Neuron (in vitro differentiated cells): ENCODE results near the gene TCF20.

Source experiments
- H2AFZ ChIP-seq: one replicate; pipeline ENCODE4 v1.6.1; 2013; ENCODE audit warnings: low read depth, mild to moderate bottlenecking, inconsistent platforms, low read length, moderate library complexity
- H3K27me3 ChIP-seq: one replicate; pipeline ENCODE4 v1.6.1; 2013; ENCODE audit warnings: low read length; ENCODE audit not compliant: insufficient read depth
- H3K36me3 ChIP-seq: one replicate; pipeline ENCODE4 v1.6.1; 2013; ENCODE audit warnings: low read length; ENCODE audit not compliant: insufficient read depth
- H3K4me1 ChIP-seq: one replicate; pipeline ENCODE4 v1.6.1; 2013; ENCODE audit warnings: low read length; ENCODE audit not compliant: insufficient read depth
- H3K4me3 ChIP-seq: 2 replicates; pipeline ENCODE4 v1.5.1; 2013; ENCODE audit warnings: mild to moderate bottlenecking, low read length, moderate library complexity
- H3K9me3 ChIP-seq: one replicate; pipeline ENCODE4 v1.6.1; 2013; ENCODE audit warnings: low read length

Gene TCF20

DNA sequence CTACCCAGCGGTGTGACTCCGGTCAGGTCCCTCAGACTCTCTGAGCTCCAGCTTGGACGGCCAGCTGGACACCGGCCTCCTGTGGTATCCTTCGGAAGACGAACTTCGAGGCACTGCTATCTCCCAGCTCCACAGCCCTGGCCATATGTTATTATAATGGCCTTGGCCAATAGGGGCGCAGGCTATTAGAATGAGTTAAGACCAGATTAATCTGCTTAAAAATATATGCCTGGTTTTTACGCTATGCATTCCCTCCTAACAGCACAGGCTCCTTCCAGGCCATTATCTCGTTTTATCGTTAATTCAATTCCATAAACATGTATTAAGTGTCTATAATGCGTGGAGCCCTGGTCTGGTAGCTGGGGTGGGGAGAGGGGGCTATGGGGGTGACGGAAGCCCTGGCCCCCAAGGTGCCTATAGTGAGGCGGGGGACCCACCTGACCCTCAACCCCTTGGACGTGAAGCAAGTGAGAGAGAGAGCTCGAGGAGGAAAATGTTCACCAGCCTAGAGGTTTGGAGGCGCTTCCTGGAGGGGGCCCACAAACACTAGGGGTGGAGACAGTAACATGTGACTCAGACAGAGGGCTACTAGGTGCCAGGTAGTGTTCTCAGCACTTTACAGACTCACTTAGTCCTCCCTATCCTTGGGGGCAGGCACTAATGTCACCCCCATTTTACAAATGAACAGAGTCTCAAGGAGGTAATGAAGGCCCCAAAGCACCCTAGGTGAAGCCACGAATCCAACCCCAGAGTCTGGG, 37.5 kb upstream of the TCF20 start:
- H3K4me1 ChIP-seq: peaks cover 34% of the 10 kb centered on the region
- no peaks in the 10 kb centered on the region for H3K27me3 ChIP-seq

DNA sequence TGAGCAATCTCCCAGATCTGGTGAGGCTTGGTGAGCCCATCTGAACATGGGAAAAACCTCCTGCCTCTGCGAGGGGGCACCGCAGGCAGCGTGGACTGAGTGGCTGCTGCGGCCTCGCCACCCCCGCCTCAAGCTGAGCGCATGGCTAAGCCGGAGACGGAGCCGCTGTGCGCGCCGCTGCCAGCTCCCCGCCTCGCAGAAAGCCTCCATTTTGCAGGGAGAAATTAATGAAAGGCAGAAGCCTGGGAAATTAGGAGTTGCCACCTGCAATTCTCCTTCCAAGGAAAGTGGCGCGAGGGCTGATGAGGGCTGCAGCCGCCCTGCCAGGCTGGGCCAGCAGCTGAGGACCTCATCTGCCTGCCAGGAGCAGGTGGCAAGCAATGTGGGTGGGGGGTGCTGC, 35.6 kb upstream of the TCF20 start:
- Histone ChIP-seq H3K36me3 (no peaks in the 10 kb centered on the region), H2AFZ (no peak overlapping the region), H3K27me3 (no peaks in the 10 kb centered on the region), H3K4me3 (no peak overlapping the region), H3K4me1 (peaks cover 28% of the 10 kb centered on the region), H3K9me3 (no peaks in the 10 kb centered on the region)

More for the DNA sequence above, 37.5 kb upstream of the TCF20 start:
- Histone ChIP-seq H2AFZ (no peak overlapping the region), H3K9me3 (no peaks in the 10 kb centered on the region), H3K4me3 (no peak overlapping the region), H3K36me3 (no peaks in the 10 kb centered on the region)

DNA sequence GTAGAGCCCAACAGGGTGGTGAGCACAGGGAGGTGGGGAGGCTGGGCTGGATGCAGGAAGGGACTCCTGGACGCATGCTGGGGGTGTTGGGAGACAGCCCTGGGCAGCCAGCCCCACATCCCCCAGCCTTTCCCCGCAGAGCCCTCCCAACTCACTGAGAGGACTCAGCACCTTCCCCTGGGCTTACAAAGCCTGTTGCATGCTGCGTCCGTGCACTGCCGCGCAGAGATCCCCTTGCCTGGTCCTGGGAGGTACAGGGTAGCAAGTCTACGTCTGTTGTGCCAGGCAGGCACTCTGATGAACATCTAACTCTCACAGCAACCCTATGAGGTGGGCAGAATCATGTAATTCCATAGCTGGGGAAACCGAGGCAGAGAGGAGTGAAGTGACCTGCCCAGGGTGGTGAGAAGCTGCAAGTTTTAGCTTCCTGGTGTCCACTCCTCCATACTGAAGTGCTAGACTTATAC, 33.9 kb upstream of the TCF20 start:
- H3K36me3 ChIP-seq: no peaks in the 10 kb centered on the region
- H3K9me3 ChIP-seq: no peaks in the 10 kb centered on the region
- H3K4me1 ChIP-seq: peaks cover 28% of the 10 kb centered on the region
- no peak overlapping the region for H3K4me3 ChIP-seq
- no peak overlapping the region for H2AFZ ChIP-seq
- H3K27me3 ChIP-seq: no peaks in the 10 kb centered on the region

DNA sequence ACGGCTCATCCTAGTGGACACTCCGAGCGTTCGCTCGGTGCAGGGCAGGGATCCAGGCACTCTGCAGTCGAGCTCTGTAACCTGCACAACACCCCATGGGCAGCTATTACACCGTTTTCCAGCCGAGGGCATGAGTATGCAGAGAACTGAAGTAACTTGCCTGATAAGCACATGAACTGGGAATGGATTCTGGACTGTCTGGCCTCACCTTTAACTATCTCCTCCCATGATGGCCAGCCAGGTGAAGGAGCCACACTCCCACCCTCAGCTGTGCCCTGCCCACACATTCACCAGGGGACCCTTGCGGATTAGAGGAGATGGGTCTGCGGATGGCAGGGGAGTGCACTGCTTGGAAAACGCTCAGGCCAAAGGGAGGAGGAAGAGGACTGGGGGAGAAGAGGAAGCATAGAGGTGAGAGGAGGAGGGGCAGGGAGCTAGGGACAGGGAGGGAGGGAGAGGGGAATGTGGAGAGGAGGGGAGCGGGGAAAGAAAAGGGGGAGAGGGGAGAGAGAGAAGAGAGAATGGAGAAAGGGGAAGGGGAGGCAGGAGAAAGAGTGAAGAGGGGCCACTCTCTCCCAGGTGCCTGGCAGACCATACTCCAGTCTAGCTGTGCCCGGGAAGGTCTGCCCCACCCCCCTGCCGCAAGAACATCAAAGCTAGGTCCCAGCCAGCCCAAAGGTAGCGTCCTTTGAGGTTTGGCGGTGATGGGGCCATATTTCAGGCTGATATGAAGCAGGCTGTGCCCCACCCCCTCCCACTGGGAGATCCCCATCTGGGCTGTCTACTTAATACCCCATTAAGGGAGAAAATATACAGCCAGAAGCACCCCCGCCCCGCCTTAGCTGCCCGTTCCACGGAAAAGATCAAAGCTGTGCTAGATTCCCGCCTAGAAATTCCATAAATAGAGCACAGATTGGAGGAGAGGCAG, 33.2 kb upstream of the TCF20 start:
- Histone ChIP-seq H3K4me1 (peaks cover 30% of the 10 kb centered on the region), H3K36me3 (no peaks in the 10 kb centered on the region), H3K4me3 (no peak overlapping the region), H2AFZ (no peak overlapping the region), H3K9me3 (no peaks in the 10 kb centered on the region), H3K27me3 (no peaks in the 10 kb centered on the region)

DNA sequence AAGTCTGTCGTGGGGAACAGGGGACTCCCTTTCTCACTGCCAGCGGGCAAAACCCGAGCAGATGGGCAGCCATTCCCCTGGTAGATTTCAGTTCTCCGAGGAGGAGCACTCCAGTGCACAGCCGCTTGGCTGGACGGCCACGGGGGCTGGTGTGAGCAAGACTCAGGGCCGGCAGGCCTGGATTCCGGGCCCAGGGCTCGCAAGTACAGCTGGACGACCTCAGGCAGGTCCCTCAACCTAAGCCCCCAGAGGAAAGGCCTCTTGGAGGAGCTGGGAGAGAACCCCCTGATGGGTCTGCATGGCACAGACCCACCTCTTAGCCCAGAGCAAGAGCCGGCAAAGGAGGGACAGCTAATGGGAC, 31.3 kb upstream of the TCF20 start:
- Histone ChIP-seq H3K36me3 (no peaks in the 10 kb centered on the region), H3K4me1 (peaks cover 30% of the 10 kb centered on the region), H3K27me3 (no peaks in the 10 kb centered on the region)

DNA sequence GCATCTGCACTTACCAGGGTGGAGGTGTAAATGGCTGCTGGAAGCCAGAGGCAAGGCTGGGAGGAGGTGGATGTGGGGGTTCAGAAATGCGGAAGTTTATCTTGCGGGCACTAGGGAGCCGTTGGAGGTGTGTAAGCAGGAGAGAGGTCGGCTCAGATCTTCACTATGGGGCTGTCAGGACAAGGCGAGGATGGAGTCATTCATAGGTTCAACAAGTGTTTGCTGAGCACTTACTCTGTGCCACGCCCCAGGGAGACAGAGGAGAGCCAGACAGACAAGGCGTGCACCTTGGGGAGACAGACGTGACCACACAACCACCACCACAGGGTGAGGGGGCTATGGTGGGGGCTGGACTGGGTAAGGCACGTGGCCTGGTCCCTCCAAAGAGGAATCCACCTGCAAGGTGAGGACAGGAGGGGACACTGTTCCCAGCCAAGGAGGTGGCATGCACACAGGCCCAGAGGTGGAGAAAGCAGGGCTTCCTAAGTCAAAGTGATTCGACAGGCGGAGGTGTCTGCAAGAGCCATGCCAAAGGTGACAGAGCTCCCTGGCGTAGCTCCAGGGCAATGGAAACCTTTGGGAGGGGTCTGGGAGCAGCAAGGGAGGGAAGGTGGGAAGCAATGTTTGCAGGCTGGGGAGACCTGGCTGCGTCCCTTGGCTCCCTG, 30.8 kb upstream of the TCF20 start:
- peaks cover 30% of the 10 kb centered on the region for H3K4me1 ChIP-seq
- H3K36me3 ChIP-seq: no peaks in the 10 kb centered on the region
- H2AFZ ChIP-seq: no peak overlapping the region
- no peaks in the 10 kb centered on the region for H3K27me3 ChIP-seq
- no peaks in the 10 kb centered on the region for H3K9me3 ChIP-seq
- no peak overlapping the region for H3K4me3 ChIP-seq

More for the DNA sequence above, 31.3 kb upstream of the TCF20 start:
- H2AFZ ChIP-seq: no peak overlapping the region
- H3K9me3 ChIP-seq: no peaks in the 10 kb centered on the region
- no peak overlapping the region for H3K4me3 ChIP-seq

DNA sequence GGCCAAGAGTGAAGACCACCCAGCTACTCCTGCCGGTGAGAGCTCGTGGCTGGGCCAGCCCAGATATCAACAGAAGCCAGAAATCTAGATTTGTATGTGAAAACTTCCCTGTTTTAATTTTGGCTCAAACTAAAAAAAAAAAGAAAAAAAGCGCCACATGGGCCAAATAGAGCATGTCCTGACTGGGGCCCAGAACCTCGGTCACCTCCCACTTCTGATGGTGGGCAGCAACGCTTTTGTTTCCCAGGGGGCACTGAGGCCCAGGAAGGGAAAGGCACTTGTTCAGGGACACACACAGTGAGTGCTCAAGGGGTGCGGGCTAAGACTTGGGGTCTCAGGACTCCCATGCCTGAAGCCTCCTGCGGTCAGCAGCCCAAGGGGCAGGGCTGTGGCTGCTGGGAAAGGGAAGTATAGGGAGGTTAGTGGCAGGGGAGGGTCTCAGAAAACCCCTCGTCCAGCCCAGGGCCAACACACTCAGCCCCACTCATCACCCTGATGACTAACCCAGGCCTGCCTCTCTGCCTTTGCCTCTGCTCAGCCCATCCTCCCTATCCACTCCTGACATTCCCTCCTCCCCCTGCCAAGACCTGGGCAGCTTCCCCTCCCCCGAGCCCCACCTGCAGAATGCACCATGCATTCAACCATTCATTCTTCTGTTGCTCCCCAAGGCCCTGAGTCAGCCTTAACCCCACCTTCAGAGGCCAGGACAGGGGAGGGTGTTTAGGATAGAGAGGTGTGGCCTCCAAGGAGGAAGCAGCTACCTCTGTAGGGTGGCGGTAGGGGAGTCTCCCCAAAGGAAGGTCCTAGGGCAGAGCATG, 30.0 kb upstream of the TCF20 start:
- H2AFZ ChIP-seq: no peak overlapping the region
- no peaks in the 10 kb centered on the region for H3K36me3 ChIP-seq
- H3K9me3 ChIP-seq: no peaks in the 10 kb centered on the region
- H3K27me3 ChIP-seq: no peaks in the 10 kb centered on the region
- H3K4me3 ChIP-seq: peak overlapping the region; percentile 13
- H3K4me1 ChIP-seq: peaks cover 30% of the 10 kb centered on the region

DNA sequence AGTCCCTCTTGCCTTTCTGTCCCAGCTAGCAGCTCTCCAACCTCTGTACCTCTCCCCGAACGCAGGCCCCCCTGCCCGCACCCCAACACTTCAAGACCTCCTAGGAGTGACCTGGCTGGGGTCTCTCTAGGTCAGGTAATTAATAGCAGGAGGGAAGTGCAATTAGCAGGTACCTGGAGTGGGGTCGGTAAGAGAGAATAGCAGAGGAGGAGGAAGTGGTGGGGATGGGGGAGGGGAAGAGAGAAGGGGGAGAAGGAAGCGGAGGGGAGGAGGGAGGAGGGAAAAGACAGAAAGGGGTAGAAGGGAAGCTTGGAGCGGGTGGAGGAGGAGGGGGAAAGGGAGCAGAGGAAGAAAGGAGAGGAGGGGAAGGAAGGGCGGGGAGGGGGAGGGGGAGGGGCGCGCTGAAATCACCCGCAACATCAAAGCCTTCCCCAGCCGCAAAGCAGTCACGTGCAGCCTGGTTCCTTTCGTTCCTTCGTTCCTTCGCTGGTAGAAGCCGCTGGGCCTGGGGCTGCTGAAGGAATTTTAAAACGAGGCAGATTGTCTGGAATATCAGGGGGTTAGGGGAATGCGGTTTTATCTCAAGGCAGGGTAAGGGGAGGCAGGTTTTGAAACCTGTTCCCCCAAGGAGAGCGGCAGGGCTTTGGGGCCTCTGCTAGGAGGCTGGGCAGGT, 29.3 kb upstream of the TCF20 start:
- H3K4me1 ChIP-seq: peaks cover 31% of the 10 kb centered on the region

DNA sequence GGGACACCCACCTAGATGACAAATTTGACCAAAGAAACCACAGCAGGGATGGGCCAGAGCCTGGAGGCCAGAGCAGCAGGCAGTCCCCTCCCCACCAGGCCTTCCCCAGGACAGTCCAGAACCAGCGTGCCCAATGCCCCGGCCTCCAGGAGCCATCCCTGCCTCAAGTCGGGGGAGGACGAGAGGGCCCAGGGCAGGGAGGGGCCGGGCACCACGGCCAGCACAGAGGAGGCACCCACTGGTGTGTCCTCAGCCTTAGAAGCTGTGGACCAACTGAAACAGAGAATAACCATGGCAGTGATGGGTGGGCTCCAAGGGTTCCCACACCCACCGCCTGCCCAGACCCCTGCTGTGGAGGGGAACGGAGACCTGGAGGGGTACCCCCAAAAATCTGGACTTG, 28.3 kb upstream of the TCF20 start:
- no peaks in the 10 kb centered on the region for H3K9me3 ChIP-seq
- no peak overlapping the region for H3K4me3 ChIP-seq
- H3K4me1 ChIP-seq: peaks cover 37% of the 10 kb centered on the region
- no peak overlapping the region for H2AFZ ChIP-seq
- H3K27me3 ChIP-seq: no peaks in the 10 kb centered on the region
- H3K36me3 ChIP-seq: no peaks in the 10 kb centered on the region

More for the DNA sequence above, 29.3 kb upstream of the TCF20 start:
- H2AFZ ChIP-seq: no peak overlapping the region
- H3K9me3 ChIP-seq: no peaks in the 10 kb centered on the region
- no peaks in the 10 kb centered on the region for H3K36me3 ChIP-seq
- H3K4me3 ChIP-seq: peak overlapping the region; percentile 13
- no peaks in the 10 kb centered on the region for H3K27me3 ChIP-seq

DNA sequence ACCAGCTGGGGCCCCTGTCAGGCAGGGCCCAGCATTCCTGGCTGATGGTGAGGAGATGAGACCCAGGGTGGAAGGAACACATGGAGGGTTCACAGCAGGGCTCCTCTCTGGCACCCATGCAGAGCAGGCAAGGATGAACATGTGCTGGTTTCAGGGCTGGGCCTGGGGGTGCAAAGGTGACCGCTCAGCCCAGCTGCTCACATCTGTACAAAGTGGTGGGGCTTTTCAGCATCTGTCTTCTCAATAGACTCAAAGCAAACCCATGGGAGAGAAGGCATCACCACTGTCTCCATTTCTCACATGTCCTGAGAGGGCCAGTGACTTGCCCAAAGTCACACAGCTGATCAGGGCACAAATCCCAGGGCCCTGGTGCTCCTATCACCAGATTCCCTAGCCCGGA, 27.3 kb upstream of the TCF20 start:
- H3K4me3 ChIP-seq: no peak overlapping the region
- no peak overlapping the region for H2AFZ ChIP-seq
- no peaks in the 10 kb centered on the region for H3K27me3 ChIP-seq
- no peaks in the 10 kb centered on the region for H3K36me3 ChIP-seq
- H3K4me1 ChIP-seq: peaks cover 42% of the 10 kb centered on the region
- H3K9me3 ChIP-seq: no peaks in the 10 kb centered on the region

DNA sequence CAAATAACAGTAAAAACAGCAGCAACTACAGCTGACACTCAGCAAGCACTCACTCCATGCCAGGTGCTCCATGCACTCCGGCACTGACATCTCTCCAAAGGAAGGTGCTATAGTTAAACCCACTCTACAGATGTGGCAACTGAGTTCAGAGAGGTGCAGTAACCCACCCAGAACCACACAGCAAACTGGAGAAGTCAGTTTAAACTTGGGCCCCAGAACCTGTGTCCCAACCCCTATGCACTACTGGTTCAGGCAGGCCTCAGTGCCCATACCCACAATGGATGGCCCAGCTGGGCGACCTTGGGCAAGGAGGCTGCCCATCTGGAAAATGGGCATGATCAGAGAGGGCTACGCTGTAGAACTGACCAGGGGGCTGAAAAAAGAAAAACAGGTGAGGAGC, 26.4 kb upstream of the TCF20 start:
- H3K36me3 ChIP-seq: no peaks in the 10 kb centered on the region
- H3K4me3 ChIP-seq: no peak overlapping the region
- no peak overlapping the region for H2AFZ ChIP-seq
- H3K4me1 ChIP-seq: peaks cover 51% of the 10 kb centered on the region
- H3K9me3 ChIP-seq: no peaks in the 10 kb centered on the region
- H3K27me3 ChIP-seq: no peaks in the 10 kb centered on the region

DNA sequence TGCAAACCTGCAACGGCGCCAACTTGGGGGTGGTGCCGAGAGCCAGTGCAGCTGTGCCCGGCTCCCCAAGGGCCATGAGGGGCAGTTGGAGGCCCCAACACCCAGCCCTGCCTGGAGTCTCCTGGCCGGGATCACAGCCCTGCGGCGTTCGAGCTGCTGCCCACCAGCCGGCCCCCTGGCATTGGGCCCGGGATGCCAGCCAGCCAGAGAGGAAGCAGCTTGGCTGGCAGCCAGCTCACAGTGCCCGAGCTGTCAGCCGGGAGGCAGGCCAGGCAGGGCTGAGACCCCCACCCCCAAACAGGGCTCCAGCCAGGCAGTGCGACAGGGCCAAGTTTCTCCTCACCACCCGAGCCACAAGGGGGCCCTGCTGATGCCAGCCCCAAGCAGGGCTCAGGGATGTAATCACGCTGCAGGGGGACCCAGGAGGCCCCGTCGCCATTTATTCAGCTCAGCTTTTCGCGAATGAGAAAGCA, 26.0 kb upstream of the TCF20 start:
- no peaks in the 10 kb centered on the region for H3K27me3 ChIP-seq
- H3K9me3 ChIP-seq: no peaks in the 10 kb centered on the region
- no peak overlapping the region for H3K4me3 ChIP-seq
- H3K36me3 ChIP-seq: no peaks in the 10 kb centered on the region
- H3K4me1 ChIP-seq: peaks cover 55% of the 10 kb centered on the region
- no peak overlapping the region for H2AFZ ChIP-seq
